GM12874 (cell line): ENCODE measurements around the gene LHPP.
A peak's percentile ranks its signal among the peaks of the same experiment; 100 is the strongest.

Source experiments
- CTCF ChIP-seq: IDR thresholded peaks from 2 replicates; pipeline ENCODE4 v1.5.1; 2011; ENCODE audit warnings: low read depth, mild to moderate bottlenecking, control low read depth, low read length, moderate library complexity; ENCODE audit not compliant: insufficient read depth

The LHPP gene

GRCh38 chr10:124537891-124538290, 76.3 kb downstream of the LHPP start:
- TF ChIP-seq CTCF = no peak

- TF ChIP-seq CTCF = no peak
Measured at GRCh38 chr10:124538706-124539105, 77.1 kb downstream of the LHPP start.

GRCh38 chr10:124539935-124540641, 78.5 kb downstream of the LHPP start:
- peak; percentile 85 for TF ChIP-seq CTCF

GRCh38 chr10:124541076-124541903, 79.7 kb downstream of the LHPP start:
- TF ChIP-seq CTCF = no peak

GRCh38 chr10:124542336-124542735, 80.7 kb downstream of the LHPP start:
- no peak for TF ChIP-seq CTCF

GRCh38 chr10:124543146-124543545, 81.5 kb downstream of the LHPP start:
- TF ChIP-seq CTCF = no peak

- no peak for TF ChIP-seq CTCF
Measured at GRCh38 chr10:124543971-124544370, 82.3 kb downstream of the LHPP start.
